CD4-positive, alpha-beta T cell (primary cell): ENCODE results near the gene GMNN. TPM values are rescaled to one million over a fixed set of nuclear protein-coding genes. Genes with fewer than 3 reads are reported as not detected.
"Not testable (repeated sequence)": the region's sequence is repeated elsewhere in the genome, so short reads cannot be mapped to it uniquely, and the experiment has no call there.

Experiments
- ATAC-seq: fragments of 200-7000 bp; cut with Tn5 transposase; one replicate; pipeline ENCODE4 v1.10.0; 2022; ENCODE audit warnings: mild to moderate bottlenecking; ENCODE audit not compliant: poor library complexity
- CTCF ChIA-PET: fragments of 350-600 bp; sonication (Branson Sonifier 250); formaldehyde crosslinking; loops from one replicate; lab custom pipeline; 2021; ENCODE audit warnings: antibody characterized with exemption, inconsistent platforms; lab: Charles Lee
- POLR2A ChIA-PET: fragments of 350-600 bp; sonication (Branson Sonifier 250); formaldehyde crosslinking; loops from one replicate; lab custom pipeline; 2021; ENCODE audit warnings: antibody characterized with exemption, inconsistent platforms; lab: Charles Lee
- DNase-seq, 14 experiments: peaks; one replicate each; pipeline ENCODE4 v3.0.0-alpha.2; 2013 to 2020; ENCODE audit warnings: mixed read lengths in 2 of 14
- H3K27ac ChIP-seq, 2 donors: one replicate each; pipeline versions ENCODE4 v1.5.1 to v1.7.0; 2013; ENCODE audit warnings: low read length in 2 of 2, low read depth in 1 of 2, mild to moderate bottlenecking in 1 of 2
- H3K27me3 ChIP-seq, 2 experiments: 1 replicate in 1 of 2; 2 replicates in 1 of 2; pipeline versions ENCODE4 v1.6.1 to v1.7.0; 2013; ENCODE audit warnings: low read length in 2 of 2, control low read depth in 1 of 2, mild to moderate bottlenecking in 1 of 2, moderate library complexity in 1 of 2; ENCODE audit not compliant: insufficient read depth in 2 of 2, control insufficient read depth in 1 of 2
- H3K36me3 ChIP-seq: one replicate; pipeline ENCODE4 v1.6.1; 2013; ENCODE audit warnings: low read length, control low read depth; ENCODE audit not compliant: insufficient read depth
- H3K4me1 ChIP-seq: one replicate; pipeline ENCODE4 v1.6.1; 2013; ENCODE audit warnings: low read length, control low read depth; ENCODE audit not compliant: insufficient read depth
- H3K4me3 ChIP-seq: one replicate; pipeline ENCODE4 v1.5.1; 2013; ENCODE audit warnings: mild to moderate bottlenecking, low read length, moderate library complexity
- H3K9me3 ChIP-seq, 2 experiments: 1 replicate in 1 of 2; 2 replicates in 1 of 2; pipeline versions ENCODE4 v1.6.1 to v1.7.0; 2013; ENCODE audit warnings: low read length in 2 of 2, mild to moderate bottlenecking in 2 of 2, control low read depth in 1 of 2, moderate library complexity in 1 of 2; ENCODE audit not compliant: control insufficient read depth in 1 of 2, insufficient read depth in 1 of 2
- H3K27ac Mint-ChIP-seq: one replicate; pipeline ENCODE4 v1.8.0; 2020; ENCODE audit warnings: mixed read lengths
- H3K27me3 Mint-ChIP-seq: one replicate; pipeline ENCODE4 v1.8.0; 2021; ENCODE audit warnings: mixed read lengths
- H3K36me3 Mint-ChIP-seq: one replicate; pipeline ENCODE4 v1.8.0; 2021; ENCODE audit warnings: low read depth, mixed read lengths
- H3K4me1 Mint-ChIP-seq: one replicate; pipeline ENCODE4 v1.8.0; 2021; ENCODE audit warnings: low read depth, mixed read lengths
- H3K4me3 Mint-ChIP-seq: one replicate; pipeline ENCODE4 v1.8.0; 2020; ENCODE audit warnings: mild to moderate bottlenecking, mixed read lengths
- H3K9me3 Mint-ChIP-seq: one replicate; pipeline ENCODE4 v1.8.0; 2020; ENCODE audit warnings: mixed read lengths
- CTCF ChIP-seq: fragments of 200-600 bp; IDR thresholded peaks from one replicate; pipeline ENCODE4 v1.8.0; 2022; ENCODE audit warnings: antibody characterized with exemption, mild to moderate bottlenecking
- intact Hi-C, 2 experiments: fragments of 100-400 bp; cut with DNase I in 1 of 2; cut with micrococcal nuclease in 1 of 2; formaldehyde crosslinking; loops; one replicate each; pipeline versions ENCODE4 v1.15.1 to v1.9.0; 2023 to 2025; cut with DNase I, micrococcal nuclease
- total RNA-seq, 174 experiments: library from RNA in 2 of 174; stranded (reverse) in 2 of 174; gene quantifications; one replicate each; pipeline ENCODE4 v1.2.3 and lab custom pipeline; 2021 to 2026

GMNN gene
- total RNA-seq, 2 experiments from 2014 or later: 10.1 to 10.5 TPM

GRCh38 chr6:24765968-24766367 lies 8.8 kb upstream of the GMNN start:
- POLR2A ChIA-PET: interaction anchor here (1.6 kb wide), 1 partner anchor 9 kb away, joined by 6 read pairs; the partner anchor contains the start of gene GMNN
- not testable (repeated sequence) for H3K27ac ChIP-seq, H3K4me3 ChIP-seq, H3K36me3 ChIP-seq, H3K4me3 Mint-ChIP-seq, DNase-seq, ATAC-seq, H3K4me1 ChIP-seq, H3K27me3 Mint-ChIP-seq, H3K4me1 Mint-ChIP-seq, H3K9me3 Mint-ChIP-seq, H3K27me3 ChIP-seq, H3K36me3 Mint-ChIP-seq, H3K27ac Mint-ChIP-seq, H3K9me3 ChIP-seq
- intact Hi-C loops: loop anchor here (1.0 to 5.0 kb wide), 3 partner anchors 183 to 484 kb away; no protein-coding TSS in a partner anchor
- CTCF ChIA-PET: interaction anchor here (1.5 kb wide), 1 partner anchor 183 kb away, joined by 3 read pairs; no protein-coding TSS in a partner anchor

GRCh38 chr6:24766680-24767462 lies 7.9 kb upstream of the GMNN start:
- H3K36me3 ChIP-seq: no peaks in the 10 kb centered on the region
- peak; percentile 69 for TF ChIP-seq CTCF
- Mint-ChIP-seq H3K36me3 (no peaks in the 10 kb centered on the region), H3K4me1 (no peaks in the 10 kb centered on the region), H3K27ac (no peak overlapping the region), H3K9me3 (no peaks in the 10 kb centered on the region), H3K4me3 (no peak overlapping the region), H3K27me3 (no peaks in the 10 kb centered on the region)
- H3K4me1 ChIP-seq: no peaks in the 10 kb centered on the region
- POLR2A ChIA-PET: interaction anchor here (0.7 to 1.6 kb wide), 2 partner anchors 8 to 272 kb away, joined by 3 to 6 read pairs; partner anchors contain the start of genes ALDH5A1 and GMNN
- no peaks in the 10 kb centered on the region for H3K27me3 ChIP-seq
- H3K9me3 ChIP-seq: no peaks in the 10 kb centered on the region
- CTCF ChIA-PET: interaction anchor here (1.0 kb wide), 1 partner anchor 47 kb away, joined by 3 read pairs; no protein-coding TSS in a partner anchor
- intact Hi-C loops: loop anchor here (1.0 to 5.0 kb wide), 3 partner anchors 184 to 485 kb away; no protein-coding TSS in a partner anchor
- ATAC-seq: peak; percentile 83
- DNase-seq: peak in 3 of 14 experiments; percentile 43 to 58 (median 55)
- H3K27ac ChIP-seq: no peak overlapping the region
- no peak overlapping the region for H3K4me3 ChIP-seq

- Histone ChIP-seq H3K27me3 (no peaks in the 10 kb centered on the region), H3K4me1 (no peaks in the 10 kb centered on the region), H3K36me3 (no peaks in the 10 kb centered on the region), H3K27ac (no peak overlapping the region), H3K4me3 (no peak overlapping the region), H3K9me3 (no peaks in the 10 kb centered on the region)
- DNase-seq (no peak), ATAC-seq (no peak)
- H3K27ac Mint-ChIP-seq: no peak overlapping the region
- H3K4me1 Mint-ChIP-seq: no peaks in the 10 kb centered on the region
- intact Hi-C loops: loop anchor here (5.0 kb wide), 2 partner anchors 241 to 486 kb away; no protein-coding TSS in a partner anchor
- no peaks in the 10 kb centered on the region for H3K36me3 Mint-ChIP-seq
- H3K27me3 Mint-ChIP-seq: no peaks in the 10 kb centered on the region
- H3K9me3 Mint-ChIP-seq: no peaks in the 10 kb centered on the region
- H3K4me3 Mint-ChIP-seq: no peak overlapping the region
- ChIA-PET POLR2A (no interaction called here), CTCF (no interaction called here)
- no peak for TF ChIP-seq CTCF
These were observed 6.4 kb upstream of the GMNN start for GRCh38 chr6:24768361-24768760.
